ENCODE data around the gene CDK4.

CDK4 gene

DNA sequence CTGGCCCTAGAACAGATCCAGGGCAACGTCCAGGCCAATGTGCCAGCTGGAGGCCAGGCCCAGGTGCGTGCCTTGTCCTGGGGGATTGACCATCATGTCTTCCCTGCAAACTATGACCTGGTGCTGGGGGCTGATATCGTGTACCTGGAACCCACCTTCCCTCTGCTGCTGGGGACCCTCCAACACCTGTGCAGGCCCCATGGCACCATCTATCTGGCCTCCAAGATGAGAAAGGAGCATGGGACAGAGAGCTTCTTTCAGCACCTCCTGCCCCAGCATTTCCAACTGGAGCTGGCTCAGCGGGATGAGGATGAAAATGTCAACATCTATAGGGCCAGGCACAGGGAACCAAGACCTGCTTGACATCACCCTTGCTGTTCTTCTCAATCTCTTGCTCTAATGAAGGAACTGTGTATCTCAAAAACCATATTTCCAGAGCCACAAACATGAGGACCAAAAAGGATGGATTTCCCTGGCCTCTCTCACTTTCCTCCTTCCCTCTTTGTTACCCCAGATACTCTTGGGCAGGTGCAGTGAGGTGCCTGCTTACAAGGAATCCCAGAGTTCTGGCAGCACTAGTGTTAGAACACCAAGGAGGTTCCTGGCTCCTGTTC, 28.3 kb upstream of the CDK4 start:
- Histone ChIP-seq H3K27me3 (ENCODE audit: insufficient read depth, low read length) (no peaks in the 10 kb centered on the region), H2AFZ (ENCODE audit: insufficient read depth, low read length, poor library complexity) (no peak overlapping the region), H3K14ac (ENCODE audit: low read length) (no peak overlapping the region), H3K9me3 (ENCODE audit: insufficient read depth, low read depth, low read length) (no peaks in the 10 kb centered on the region), H2BK120ac (ENCODE audit: insufficient read depth, low read length, poor library complexity) (no peak overlapping the region), H3K18ac (ENCODE audit: low read length) (no peak overlapping the region), H3K4me3 (ENCODE audit: low read depth, low read length) (no peak overlapping the region), H3K23ac (ENCODE audit: low read length) (no peak overlapping the region), H3K4ac (ENCODE audit: low read depth, low read length) (no peak overlapping the region), H3K4me1 (ENCODE audit: control insufficient read depth in 1 of 2, insufficient read depth in 2 of 2, low read length in 2 of 2) (peaks cover 0 to 3% of the 10 kb centered on the region in 2 experiments), H3K4me2 (ENCODE audit: low read length) (no peak overlapping the region), H4K8ac (ENCODE audit: low read depth, low read length) (no peak overlapping the region), H3K9ac (ENCODE audit: low read length) (no peak overlapping the region), H4K12ac (ENCODE audit: low read depth, low read length) (no peak overlapping the region), H3K79me2 (ENCODE audit: control insufficient read depth, insufficient read depth, low read length, poor library complexity) (peaks cover 7% of the 10 kb centered on the region), H3K36me3 (ENCODE audit: control insufficient read depth in 1 of 2, insufficient read depth in 2 of 2, low read length in 2 of 2) (peaks cover 0 to 2% of the 10 kb centered on the region in 2 experiments), H4K91ac (ENCODE audit: low read depth, low read length) (no peak overlapping the region), H2AK5ac (ENCODE audit: low read length) (no peak overlapping the region), H2BK12ac (ENCODE audit: low read length) (no peak overlapping the region), H3K27ac (ENCODE audit: low read depth, low read length) (no peak overlapping the region), H2BK5ac (ENCODE audit: low read depth, low read length, poor library complexity) (no peak overlapping the region), H3K79me1 (ENCODE audit: low read length) (peaks cover 3% of the 10 kb centered on the region)
- WGBS (ENCODE audit: extremely low coverage, insufficient coverage, insufficient read length) = no CpG with 5 or more reads among the region's 4 CpGs
- DNase-seq = no peak

DNA sequence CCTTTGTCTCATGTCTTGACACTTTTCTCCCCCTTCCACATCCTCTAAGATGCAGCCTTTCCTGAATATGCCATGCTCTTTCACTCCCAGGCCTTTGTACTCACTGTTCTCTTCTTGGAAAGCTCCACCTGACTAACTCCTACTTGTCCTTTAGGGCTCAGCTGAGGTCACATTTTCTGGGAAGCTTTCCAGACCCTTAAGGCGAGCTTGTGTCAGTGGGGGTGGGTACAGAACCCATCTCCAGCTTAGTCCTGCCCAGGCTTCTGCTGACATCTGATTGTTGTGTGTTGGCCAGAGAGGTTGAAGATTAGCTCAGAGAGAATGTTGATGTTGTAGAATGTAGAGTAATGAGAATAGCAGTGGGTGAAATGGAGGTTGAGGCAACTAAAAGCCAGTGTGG, 27.6 kb upstream of the CDK4 start:
- no peaks in the 10 kb centered on the region for H3K27me3 ChIP-seq (ENCODE audit: insufficient read depth, low read length)
- no peak overlapping the region for H4K91ac ChIP-seq (ENCODE audit: low read depth, low read length)
- H2BK5ac ChIP-seq (ENCODE audit: low read depth, low read length, poor library complexity) = no peak overlapping the region
- no CpG with 5 or more reads among the region's 1 CpG for WGBS (ENCODE audit: extremely low coverage, insufficient coverage, insufficient read length)
- H3K14ac ChIP-seq (ENCODE audit: low read length) = no peak overlapping the region
- H4K8ac ChIP-seq (ENCODE audit: low read depth, low read length) = no peak overlapping the region
- H3K4ac ChIP-seq (ENCODE audit: low read depth, low read length) = no peak overlapping the region
- no peak for DNase-seq
- no peak overlapping the region for H3K9ac ChIP-seq (ENCODE audit: low read length)
- H2AFZ ChIP-seq (ENCODE audit: insufficient read depth, low read length, poor library complexity) = no peak overlapping the region
- no peak overlapping the region for H3K4me3 ChIP-seq (ENCODE audit: low read depth, low read length)
- no peak overlapping the region for H3K18ac ChIP-seq (ENCODE audit: low read length)
- H4K12ac ChIP-seq (ENCODE audit: low read depth, low read length) = no peak overlapping the region
- H3K79me1 ChIP-seq (ENCODE audit: low read length) = peaks cover 3% of the 10 kb centered on the region
- H3K36me3 ChIP-seq (ENCODE audit: control insufficient read depth in 1 of 2, insufficient read depth in 2 of 2, low read length in 2 of 2) = no peaks in the 10 kb centered on the region
- no peak overlapping the region for H3K4me2 ChIP-seq (ENCODE audit: low read length)
- no peak overlapping the region for H2BK120ac ChIP-seq (ENCODE audit: insufficient read depth, low read length, poor library complexity)
- H3K79me2 ChIP-seq (ENCODE audit: control insufficient read depth, insufficient read depth, low read length, poor library complexity) = peaks cover 7% of the 10 kb centered on the region
- no peaks in the 10 kb centered on the region for H3K9me3 ChIP-seq (ENCODE audit: insufficient read depth, low read depth, low read length)
- no peak overlapping the region for H3K23ac ChIP-seq (ENCODE audit: low read length)
- no peak overlapping the region for H2AK5ac ChIP-seq (ENCODE audit: low read length)
- peaks cover 0 to 3% of the 10 kb centered on the region in 2 experiments for H3K4me1 ChIP-seq (ENCODE audit: control insufficient read depth in 1 of 2, insufficient read depth in 2 of 2, low read length in 2 of 2)
- no peak overlapping the region for H3K27ac ChIP-seq (ENCODE audit: low read depth, low read length)
- H2BK12ac ChIP-seq (ENCODE audit: low read length) = no peak overlapping the region

DNA sequence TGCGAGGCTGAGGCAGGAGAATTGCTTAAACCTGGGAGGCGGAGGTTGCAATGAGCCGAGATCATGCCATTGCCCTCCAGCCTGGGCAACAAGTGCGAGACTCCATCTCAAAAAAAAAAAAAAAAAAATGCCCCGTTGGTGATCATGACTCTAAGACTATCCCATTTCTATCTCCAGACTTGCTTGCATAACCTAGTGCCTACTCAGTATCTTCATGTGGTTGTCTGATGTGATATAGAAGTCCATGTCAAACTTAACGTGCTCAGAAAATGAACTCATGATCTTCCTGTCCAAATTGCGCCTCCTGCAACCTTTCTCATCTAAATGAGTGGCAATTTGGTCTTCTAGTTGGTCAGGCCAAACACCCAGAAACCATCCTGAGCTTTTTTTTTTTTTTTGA, 25.8 kb upstream of the CDK4 start:
- WGBS (ENCODE audit: extremely low coverage, insufficient coverage, insufficient read length) = no CpG with 5 or more reads among the region's 7 CpGs
- Histone ChIP-seq H3K4me3 (ENCODE audit: low read depth, low read length) (no peak overlapping the region), H3K9ac (ENCODE audit: low read length) (no peak overlapping the region), H3K18ac (ENCODE audit: low read length) (no peak overlapping the region), H3K4me2 (ENCODE audit: low read length) (no peak overlapping the region), H3K14ac (ENCODE audit: low read length) (no peak overlapping the region), H4K91ac (ENCODE audit: low read depth, low read length) (no peak overlapping the region), H2BK12ac (ENCODE audit: low read length) (no peak overlapping the region), H3K23ac (ENCODE audit: low read length) (no peak overlapping the region), H2BK120ac (ENCODE audit: insufficient read depth, low read length, poor library complexity) (no peak overlapping the region), H2BK5ac (ENCODE audit: low read depth, low read length, poor library complexity) (no peak overlapping the region), H3K36me3 (ENCODE audit: control insufficient read depth in 1 of 2, insufficient read depth in 2 of 2, low read length in 2 of 2) (no peaks in the 10 kb centered on the region), H3K9me3 (ENCODE audit: insufficient read depth, low read depth, low read length) (no peaks in the 10 kb centered on the region), H2AK5ac (ENCODE audit: low read length) (no peak overlapping the region), H2AFZ (ENCODE audit: insufficient read depth, low read length, poor library complexity) (no peak overlapping the region), H3K79me2 (ENCODE audit: control insufficient read depth, insufficient read depth, low read length, poor library complexity) (peaks cover 4% of the 10 kb centered on the region), H3K27ac (ENCODE audit: low read depth, low read length) (no peak overlapping the region), H4K8ac (ENCODE audit: low read depth, low read length) (no peak overlapping the region), H3K4ac (ENCODE audit: low read depth, low read length) (no peak overlapping the region), H3K27me3 (ENCODE audit: insufficient read depth, low read length) (no peaks in the 10 kb centered on the region), H4K12ac (ENCODE audit: low read depth, low read length) (no peak overlapping the region), H3K79me1 (ENCODE audit: low read length) (peaks cover 4% of the 10 kb centered on the region), H3K4me1 (ENCODE audit: control insufficient read depth in 1 of 2, insufficient read depth in 2 of 2, low read length in 2 of 2) (peaks cover 0 to 1% of the 10 kb centered on the region in 2 experiments)
- DNase-seq = no peak

DNA sequence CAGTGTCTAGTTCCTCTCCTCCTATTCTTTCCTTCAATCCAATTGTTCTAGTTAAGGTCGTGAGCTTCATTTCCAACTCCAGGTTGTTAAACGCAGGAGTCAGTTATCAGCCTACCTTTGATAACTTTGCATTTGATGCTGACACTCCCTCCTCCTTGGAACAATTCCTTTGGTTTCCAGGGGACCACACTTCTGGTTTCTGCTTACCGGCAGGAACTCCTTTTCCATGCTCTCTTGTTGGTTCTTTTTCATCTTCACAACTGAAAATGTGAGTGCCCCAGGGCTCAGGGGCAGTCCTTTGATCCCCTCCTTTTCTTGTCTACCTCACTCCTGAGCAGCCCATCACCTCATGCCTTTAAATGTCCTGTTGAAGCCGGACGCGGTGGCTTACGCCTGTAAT, 25.3 kb upstream of the CDK4 start:
- Histone ChIP-seq H3K14ac (ENCODE audit: low read length) (no peak overlapping the region), H3K36me3 (ENCODE audit: control insufficient read depth in 1 of 2, insufficient read depth in 2 of 2, low read length in 2 of 2) (no peaks in the 10 kb centered on the region), H2BK120ac (ENCODE audit: insufficient read depth, low read length, poor library complexity) (no peak overlapping the region), H3K4me3 (ENCODE audit: low read depth, low read length) (no peak overlapping the region), H3K9me3 (ENCODE audit: insufficient read depth, low read depth, low read length) (no peaks in the 10 kb centered on the region), H2AFZ (ENCODE audit: insufficient read depth, low read length, poor library complexity) (no peak overlapping the region), H3K4ac (ENCODE audit: low read depth, low read length) (no peak overlapping the region), H3K27me3 (ENCODE audit: insufficient read depth, low read length) (no peaks in the 10 kb centered on the region), H4K12ac (ENCODE audit: low read depth, low read length) (no peak overlapping the region), H3K79me1 (ENCODE audit: low read length) (peaks cover 6% of the 10 kb centered on the region), H3K27ac (ENCODE audit: low read depth, low read length) (no peak overlapping the region), H4K8ac (ENCODE audit: low read depth, low read length) (no peak overlapping the region), H2BK5ac (ENCODE audit: low read depth, low read length, poor library complexity) (no peak overlapping the region), H3K9ac (ENCODE audit: low read length) (no peak overlapping the region), H2BK12ac (ENCODE audit: low read length) (no peak overlapping the region), H3K4me2 (ENCODE audit: low read length) (no peak overlapping the region), H3K18ac (ENCODE audit: low read length) (no peak overlapping the region), H3K4me1 (ENCODE audit: control insufficient read depth in 1 of 2, insufficient read depth in 2 of 2, low read length in 2 of 2) (peaks cover 0 to 2% of the 10 kb centered on the region in 2 experiments), H3K23ac (ENCODE audit: low read length) (no peak overlapping the region), H4K91ac (ENCODE audit: low read depth, low read length) (no peak overlapping the region), H2AK5ac (ENCODE audit: low read length) (no peak overlapping the region), H3K79me2 (ENCODE audit: control insufficient read depth, insufficient read depth, low read length, poor library complexity) (peaks cover 4% of the 10 kb centered on the region)
- no CpG with 5 or more reads among the region's 7 CpGs for WGBS (ENCODE audit: extremely low coverage, insufficient coverage, insufficient read length)
- no peak for DNase-seq
